Activated naive CD8-positive, alpha-beta T cell treated with anti-CD3 and anti-CD28 coated beads for 36 hours (primary cell): ENCODE measurements around the gene ENTPD1. TPM values are rescaled to one million over a fixed set of nuclear protein-coding genes. Genes with fewer than 3 reads are reported as not detected.

Source experiments
- DNase-seq: peaks from one replicate; pipeline ENCODE4 v3.0.0; 2021
- H3K27ac Mint-ChIP-seq: one replicate; pipeline ENCODE4 v1.8.0; 2022; ENCODE audit warnings: mild to moderate bottlenecking, moderate library complexity, mixed read lengths
- H3K27me3 Mint-ChIP-seq: one replicate; pipeline ENCODE4 v1.8.0; 2022; ENCODE audit warnings: mild to moderate bottlenecking, mixed read lengths
- H3K36me3 Mint-ChIP-seq: one replicate; pipeline ENCODE4 v1.8.0; 2021; ENCODE audit warnings: mild to moderate bottlenecking, mixed read lengths
- H3K4me1 Mint-ChIP-seq: one replicate; pipeline ENCODE4 v1.8.0; 2021; ENCODE audit warnings: mixed read lengths
- H3K4me3 Mint-ChIP-seq: one replicate; pipeline ENCODE4 v1.8.0; 2022; ENCODE audit warnings: mild to moderate bottlenecking, moderate library complexity, mixed read lengths
- H3K9me3 Mint-ChIP-seq: one replicate; pipeline ENCODE4 v1.8.0; 2022; ENCODE audit warnings: mixed read lengths
- total RNA-seq, 2 experiments: library from RNA; stranded (reverse); gene quantifications; one replicate each; pipeline ENCODE4 v1.2.3, GENCODE V29; 2021

ENTPD1 gene
- total RNA-seq, 2 experiments from 2014 or later, result 0.64 to 0.99 TPM

DNA sequence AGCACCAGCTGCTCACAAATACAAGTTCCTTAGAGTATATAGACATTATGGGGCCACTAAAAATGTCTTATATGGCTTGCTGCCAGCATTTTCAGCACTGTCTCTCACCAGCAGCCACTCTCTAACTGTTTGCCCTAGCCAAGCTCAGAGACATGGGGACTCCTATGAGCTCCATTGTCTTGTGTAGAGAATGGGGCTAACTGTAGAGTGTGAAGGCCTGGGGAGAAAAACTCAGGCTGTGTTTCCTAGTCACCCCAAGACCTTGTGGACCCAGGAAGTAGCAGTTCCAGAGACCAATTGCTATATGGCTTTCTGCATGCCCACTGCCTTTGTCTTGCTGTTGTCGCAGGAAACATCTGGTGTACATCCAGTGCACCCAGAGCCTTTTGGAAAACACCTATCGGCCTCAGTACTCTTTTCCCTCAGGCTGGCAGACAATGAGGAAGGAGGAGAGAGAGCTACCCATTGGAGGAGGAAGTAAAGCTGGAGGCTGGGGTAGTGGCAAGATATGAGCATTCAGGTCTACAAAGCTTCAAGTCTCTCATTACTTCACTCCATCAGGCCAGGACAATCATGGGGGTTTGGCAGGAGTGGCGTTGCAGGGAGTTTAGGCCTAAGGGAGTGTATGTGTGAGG, 28.4 kb downstream of the ENTPD1 start:
- H3K9me3 Mint-ChIP-seq, result no peaks in the 10 kb centered on the region
- peaks cover 7% of the 10 kb centered on the region for H3K4me1 Mint-ChIP-seq
- no peaks in the 10 kb centered on the region for H3K36me3 Mint-ChIP-seq
- H3K27ac Mint-ChIP-seq, result no peak overlapping the region
- no peak for DNase-seq
- no peak overlapping the region for H3K4me3 Mint-ChIP-seq
- peaks cover 27% of the 10 kb centered on the region for H3K27me3 Mint-ChIP-seq

DNA sequence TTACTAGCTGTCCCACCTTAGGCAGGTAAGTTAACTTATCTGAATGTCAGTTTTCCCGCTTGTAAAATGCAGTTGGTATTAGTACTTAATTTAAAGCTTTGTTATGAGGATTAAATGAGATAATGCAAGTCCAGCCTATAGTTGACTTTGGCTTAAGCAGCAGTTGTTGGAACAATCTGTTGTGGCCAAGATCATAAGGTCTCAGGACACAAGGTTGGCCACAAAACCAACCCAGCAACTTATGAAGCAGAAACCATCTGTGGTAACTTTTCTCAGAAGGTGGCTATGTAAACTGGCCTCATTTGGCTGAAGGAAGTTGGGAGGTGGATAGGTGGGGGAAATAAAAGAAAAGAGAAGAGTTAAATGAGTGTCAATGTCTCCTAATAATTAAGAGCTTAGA, 29.4 kb downstream of the ENTPD1 start:
- no peak for DNase-seq
- H3K4me3 Mint-ChIP-seq, result no peak overlapping the region
- no peaks in the 10 kb centered on the region for H3K36me3 Mint-ChIP-seq
- H3K27me3 Mint-ChIP-seq, result peaks cover 30% of the 10 kb centered on the region
- H3K9me3 Mint-ChIP-seq, result no peaks in the 10 kb centered on the region
- no peak overlapping the region for H3K27ac Mint-ChIP-seq
- peaks cover 7% of the 10 kb centered on the region for H3K4me1 Mint-ChIP-seq

DNA sequence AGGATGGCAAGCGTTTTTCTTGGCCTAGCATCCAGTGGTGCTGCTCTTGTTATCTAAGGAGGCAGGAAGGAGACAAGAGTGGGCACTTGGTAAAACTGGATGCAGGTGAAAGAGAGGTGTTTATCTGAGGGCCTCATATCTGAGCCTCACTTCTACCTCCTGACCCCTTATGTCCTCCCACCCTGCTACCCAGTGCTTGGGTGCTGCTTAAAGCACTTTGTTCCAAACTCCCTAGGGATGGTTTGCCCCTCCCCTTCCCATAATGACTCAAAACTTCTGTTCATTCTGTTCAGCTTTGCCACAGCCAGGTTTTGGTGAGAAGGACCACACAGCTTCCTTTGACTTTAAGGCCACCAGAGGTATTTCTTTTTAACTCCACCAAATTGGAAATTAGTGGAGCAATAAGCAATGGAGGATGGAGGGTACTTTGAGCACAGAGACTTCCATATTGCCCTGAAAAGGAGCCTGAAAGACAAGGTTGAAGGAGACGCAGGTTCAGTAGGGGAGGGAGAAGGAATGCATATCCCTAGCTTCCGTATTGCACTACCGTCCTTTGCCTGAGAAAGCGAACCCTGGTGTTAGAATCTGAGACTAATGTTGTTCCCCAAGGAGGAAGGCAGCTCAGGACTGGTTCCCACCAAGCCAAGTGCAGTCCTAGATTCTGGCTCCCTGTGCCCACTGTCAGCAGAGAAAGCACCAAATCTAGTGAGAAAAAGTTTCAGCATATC, 30.1 kb downstream of the ENTPD1 start:
- no peaks in the 10 kb centered on the region for H3K9me3 Mint-ChIP-seq
- peaks cover 8% of the 10 kb centered on the region for H3K4me1 Mint-ChIP-seq
- no peak for DNase-seq
- H3K4me3 Mint-ChIP-seq, result no peak overlapping the region
- no peak overlapping the region for H3K27ac Mint-ChIP-seq
- H3K36me3 Mint-ChIP-seq, result no peaks in the 10 kb centered on the region
- peaks cover 23% of the 10 kb centered on the region for H3K27me3 Mint-ChIP-seq

DNA sequence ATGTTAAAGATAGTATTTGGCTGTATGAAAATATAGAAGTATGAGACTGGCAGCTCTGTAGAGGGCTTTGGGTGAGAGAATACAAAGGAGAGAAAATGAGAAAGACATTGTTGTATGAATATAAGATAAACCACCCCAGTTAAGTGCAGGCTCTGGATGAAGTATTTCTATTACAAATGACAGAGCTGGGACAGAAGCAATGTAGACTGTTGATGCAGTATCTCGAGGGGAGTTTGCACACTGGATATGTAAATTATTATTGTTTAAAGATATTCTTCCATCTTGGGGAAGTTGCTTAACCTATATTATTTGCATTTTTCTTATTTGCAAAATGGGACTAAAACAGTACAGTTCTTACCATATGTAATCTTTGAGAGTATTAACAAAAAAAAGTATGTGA, 31.5 kb downstream of the ENTPD1 start:
- DNase-seq, result no peak
- H3K27ac Mint-ChIP-seq, result no peak overlapping the region
- peaks cover 24% of the 10 kb centered on the region for H3K27me3 Mint-ChIP-seq
- H3K4me1 Mint-ChIP-seq, result peaks cover 13% of the 10 kb centered on the region
- H3K9me3 Mint-ChIP-seq, result no peaks in the 10 kb centered on the region
- H3K36me3 Mint-ChIP-seq, result no peaks in the 10 kb centered on the region
- H3K4me3 Mint-ChIP-seq, result no peak overlapping the region

DNA sequence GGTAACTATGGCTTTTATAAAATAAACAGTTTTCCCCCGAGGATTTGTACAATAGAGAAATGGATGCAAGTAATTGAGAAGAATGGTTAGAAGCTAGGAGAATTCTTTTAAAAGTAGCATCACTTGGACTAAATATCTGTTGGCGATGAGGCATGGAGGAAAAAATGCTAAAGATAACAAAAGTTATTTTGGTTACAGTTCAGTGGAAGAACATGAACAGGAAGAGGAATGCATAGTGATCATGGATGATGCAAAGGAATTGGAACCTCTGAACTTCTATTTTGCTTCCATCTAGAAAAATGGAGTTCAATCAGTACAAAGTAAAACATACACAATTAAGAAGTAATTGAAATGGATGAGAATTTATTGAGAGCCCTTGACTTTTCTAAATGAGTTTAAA, 32.9 kb downstream of the ENTPD1 start:
- peaks cover 19% of the 10 kb centered on the region for H3K27me3 Mint-ChIP-seq
- H3K36me3 Mint-ChIP-seq, result no peaks in the 10 kb centered on the region
- no peaks in the 10 kb centered on the region for H3K9me3 Mint-ChIP-seq
- DNase-seq, result no peak
- no peak overlapping the region for H3K4me3 Mint-ChIP-seq
- H3K27ac Mint-ChIP-seq, result no peak overlapping the region
- peaks cover 18% of the 10 kb centered on the region for H3K4me1 Mint-ChIP-seq

DNA sequence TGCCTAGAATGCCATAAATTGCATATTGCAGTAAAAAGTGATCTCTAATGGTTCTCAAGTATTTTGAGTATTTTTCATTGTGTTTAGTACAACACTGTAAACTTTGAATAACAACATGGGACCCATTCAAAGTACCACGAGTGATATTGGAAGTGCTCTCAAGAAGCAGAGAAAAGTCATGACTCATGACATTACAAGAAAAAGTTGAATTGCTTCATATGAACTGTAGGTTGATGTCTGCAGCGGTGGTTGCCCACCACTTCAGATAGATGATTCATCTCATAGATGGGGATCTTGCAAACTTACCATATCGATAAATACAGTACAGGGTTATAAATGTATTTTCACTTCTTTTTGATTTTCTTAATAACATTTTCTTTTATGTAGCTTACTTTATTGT, 33.9 kb downstream of the ENTPD1 start:
- Mint-ChIP-seq H3K36me3 (no peaks in the 10 kb centered on the region), H3K27ac (no peak overlapping the region), H3K4me3 (no peak overlapping the region), H3K4me1 (peaks cover 18% of the 10 kb centered on the region), H3K27me3 (peaks cover 19% of the 10 kb centered on the region), H3K9me3 (no peaks in the 10 kb centered on the region)
- DNase-seq, result no peak

DNA sequence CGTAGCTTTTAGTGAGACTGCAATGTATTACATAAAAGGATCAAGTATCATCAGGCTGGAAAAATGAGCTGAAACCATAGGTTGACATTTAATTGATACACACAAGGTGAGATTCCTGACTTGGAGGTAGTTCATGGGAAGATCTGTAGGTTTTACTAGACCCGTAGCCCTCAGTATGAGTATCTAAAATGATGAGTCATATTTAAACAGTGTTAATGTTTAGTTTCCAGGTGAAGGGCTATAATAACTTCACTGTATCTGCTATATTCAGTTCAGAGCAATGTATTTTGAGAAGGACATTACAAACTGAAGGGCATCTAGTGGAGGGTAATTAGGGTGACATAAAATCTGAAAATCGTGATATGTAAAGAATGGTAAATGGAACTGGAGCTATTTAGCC, 35.0 kb downstream of the ENTPD1 start:
- peaks cover 19% of the 10 kb centered on the region for H3K27me3 Mint-ChIP-seq
- peaks cover 12% of the 10 kb centered on the region for H3K4me1 Mint-ChIP-seq
- no peaks in the 10 kb centered on the region for H3K9me3 Mint-ChIP-seq
- no peak overlapping the region for H3K27ac Mint-ChIP-seq
- no peaks in the 10 kb centered on the region for H3K36me3 Mint-ChIP-seq
- no peak for DNase-seq
- H3K4me3 Mint-ChIP-seq, result no peak overlapping the region

DNA sequence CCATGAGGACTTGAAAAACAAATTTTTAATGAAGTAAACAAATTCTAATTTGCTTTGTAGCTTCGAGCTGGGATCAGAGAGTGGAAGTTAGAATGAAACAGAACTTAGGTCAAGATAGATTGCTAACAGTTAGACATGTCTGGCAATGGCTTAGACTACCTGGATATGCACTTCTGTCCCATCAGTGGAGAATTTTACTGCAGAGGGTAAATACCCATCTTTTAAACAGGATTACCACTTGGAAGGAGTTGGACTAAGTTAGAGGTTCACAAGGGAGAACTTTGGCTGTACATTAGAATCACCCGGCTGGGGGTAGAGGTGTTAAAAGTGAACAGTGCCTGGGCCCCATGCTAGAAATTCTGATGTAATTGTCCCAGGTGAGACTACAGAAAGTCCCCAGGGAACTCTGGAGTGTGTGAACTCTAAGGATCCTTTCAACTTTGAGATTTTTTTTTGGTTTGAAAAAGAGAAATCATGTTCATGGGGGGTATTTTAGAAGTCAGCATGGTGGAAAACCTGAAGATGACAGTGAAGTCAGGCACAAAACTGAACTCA, 35.5 kb downstream of the ENTPD1 start:
- H3K27ac Mint-ChIP-seq, result no peak overlapping the region
- H3K9me3 Mint-ChIP-seq, result no peaks in the 10 kb centered on the region
- H3K4me1 Mint-ChIP-seq, result peaks cover 11% of the 10 kb centered on the region
- H3K4me3 Mint-ChIP-seq, result no peak overlapping the region
- no peaks in the 10 kb centered on the region for H3K36me3 Mint-ChIP-seq
- H3K27me3 Mint-ChIP-seq, result peaks cover 15% of the 10 kb centered on the region
- DNase-seq, result no peak

DNA sequence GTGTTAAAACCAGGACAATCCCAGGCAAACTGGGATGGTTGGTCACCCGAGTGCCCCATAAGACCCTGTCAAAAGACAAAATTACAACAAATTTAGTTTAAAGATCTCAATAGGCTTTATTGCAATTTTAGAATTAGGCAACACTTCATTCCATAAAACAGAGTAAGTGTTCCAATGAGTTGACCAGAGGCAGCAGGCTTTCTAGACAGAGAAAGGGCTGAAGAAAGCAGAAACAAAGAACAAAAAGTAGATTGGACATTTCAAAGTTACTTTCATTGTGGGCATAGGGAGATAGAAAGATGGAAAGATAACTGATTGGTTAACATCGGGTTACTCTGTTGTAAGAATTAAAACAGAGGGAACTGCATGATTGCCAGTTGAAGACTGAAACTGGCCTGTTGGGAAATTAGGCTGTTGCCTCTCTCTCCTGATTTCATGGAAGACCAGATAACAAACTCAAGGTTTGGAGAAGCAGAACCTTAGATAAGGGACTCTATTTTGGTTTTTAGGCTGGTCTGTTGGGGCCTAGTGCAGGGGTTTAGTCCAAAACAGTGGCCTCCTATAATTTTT, 36.3 kb downstream of the ENTPD1 start:
- no peaks in the 10 kb centered on the region for H3K36me3 Mint-ChIP-seq
- H3K9me3 Mint-ChIP-seq, result no peaks in the 10 kb centered on the region
- no peak overlapping the region for H3K27ac Mint-ChIP-seq

DNA sequence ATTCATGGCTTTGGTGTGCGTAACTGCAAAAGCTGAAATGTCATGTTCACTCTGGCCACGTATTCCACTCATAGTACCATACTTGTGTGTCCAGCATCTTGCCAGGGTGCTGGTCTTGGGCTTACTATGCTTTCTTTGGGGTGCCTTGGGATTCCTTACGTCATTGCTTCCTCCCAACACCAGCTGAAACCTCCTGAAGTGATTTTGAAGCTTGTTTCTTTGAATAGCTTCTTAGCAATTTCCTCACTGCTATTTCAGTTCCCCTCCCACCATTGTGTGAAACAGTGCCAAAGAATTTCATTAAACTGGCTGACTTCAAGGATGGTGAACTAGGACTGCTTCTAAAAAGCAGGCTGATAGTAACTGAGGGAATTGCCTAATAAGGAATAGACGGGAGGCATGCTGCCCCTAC, 36.9 kb downstream of the ENTPD1 start:
- Mint-ChIP-seq H3K27me3 (peaks cover 17% of the 10 kb centered on the region), H3K4me3 (no peak overlapping the region), H3K4me1 (peaks cover 11% of the 10 kb centered on the region), H3K27ac (no peak overlapping the region), H3K36me3 (no peaks in the 10 kb centered on the region), H3K9me3 (no peaks in the 10 kb centered on the region)
- no peak for DNase-seq

More for the DNA sequence above, 36.3 kb downstream of the ENTPD1 start:
- peaks cover 11% of the 10 kb centered on the region for H3K4me1 Mint-ChIP-seq
- peaks cover 19% of the 10 kb centered on the region for H3K27me3 Mint-ChIP-seq
- no peak for DNase-seq
- H3K4me3 Mint-ChIP-seq, result no peak overlapping the region

DNA sequence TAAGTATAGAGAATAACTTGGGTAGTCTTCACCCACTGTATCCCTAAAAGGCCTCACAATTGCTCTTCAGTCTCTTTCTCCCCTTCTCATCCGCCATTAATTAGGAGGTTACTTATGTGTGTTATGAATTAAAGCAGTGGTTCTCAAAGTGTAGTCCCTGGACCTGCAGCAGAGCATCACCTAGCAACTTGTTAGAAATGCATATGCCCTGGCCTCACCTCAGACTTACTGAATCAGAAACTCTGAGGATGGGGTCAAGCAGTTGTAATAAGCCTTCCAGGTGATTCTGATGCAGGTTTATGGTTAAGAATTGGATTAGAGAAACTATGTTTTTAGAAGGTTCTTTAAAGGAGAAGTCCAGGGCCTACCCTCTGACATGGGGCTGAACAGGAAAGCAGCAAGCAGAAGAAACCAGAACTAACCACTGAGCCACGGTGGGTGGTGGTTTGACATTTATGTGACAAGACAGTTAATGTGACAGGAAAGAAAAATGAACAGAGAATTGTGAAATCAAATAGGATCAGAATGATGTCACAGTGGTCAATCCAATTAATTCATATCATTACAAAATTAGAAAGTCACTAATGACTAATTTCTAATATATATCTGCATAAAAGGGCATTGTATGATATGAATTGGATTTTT, 37.6 kb downstream of the ENTPD1 start:
- Mint-ChIP-seq H3K36me3 (no peaks in the 10 kb centered on the region), H3K27me3 (peaks cover 16% of the 10 kb centered on the region), H3K4me1 (peaks cover 11% of the 10 kb centered on the region), H3K9me3 (no peaks in the 10 kb centered on the region), H3K27ac (peak overlapping the region; percentile 47), H3K4me3 (no peak overlapping the region)
- peak; percentile 37 for DNase-seq

DNA sequence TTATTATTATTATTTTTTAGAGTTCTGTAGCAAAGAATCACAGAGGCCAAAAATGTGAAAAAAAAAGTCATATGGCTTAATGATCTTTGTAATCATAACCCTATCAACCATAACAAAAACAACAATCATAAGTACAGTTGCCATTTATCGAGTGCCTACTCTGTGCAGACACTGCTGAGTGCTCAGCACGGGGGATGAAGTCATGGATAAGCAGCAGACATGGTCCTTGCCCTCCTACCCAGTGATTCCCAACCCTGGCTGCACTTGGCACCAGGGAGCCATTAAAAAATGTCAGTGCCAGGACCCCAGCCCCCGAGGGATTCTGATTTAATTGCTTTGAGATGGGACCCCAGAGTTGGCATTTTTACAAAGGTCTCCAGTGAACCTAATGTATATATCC, 38.2 kb downstream of the ENTPD1 start:
- Mint-ChIP-seq H3K4me1 (peaks cover 11% of the 10 kb centered on the region), H3K9me3 (no peaks in the 10 kb centered on the region), H3K27ac (no peak overlapping the region), H3K36me3 (no peaks in the 10 kb centered on the region), H3K4me3 (no peak overlapping the region), H3K27me3 (peaks cover 11% of the 10 kb centered on the region)
- DNase-seq, result no peak

DNA sequence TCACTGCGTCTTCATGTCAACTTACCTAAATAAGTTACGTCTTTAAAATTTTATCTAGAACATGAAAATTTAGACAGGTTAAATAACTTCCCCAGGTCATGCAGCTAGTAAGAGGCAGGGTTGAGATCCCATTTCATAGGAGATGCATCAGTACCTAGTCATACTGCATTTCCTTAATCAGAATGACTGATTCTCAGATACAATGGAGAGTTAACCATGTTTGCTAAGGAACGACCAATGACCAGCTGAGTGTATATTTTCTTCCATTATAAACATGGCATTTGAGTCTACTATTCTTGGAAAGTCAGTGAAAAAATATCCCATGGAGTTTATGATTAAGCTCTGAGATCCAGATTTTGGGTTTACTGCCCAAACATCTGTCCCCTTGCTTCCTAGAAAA, 39.6 kb downstream of the ENTPD1 start:
- H3K9me3 Mint-ChIP-seq, result no peaks in the 10 kb centered on the region
- no peak overlapping the region for H3K27ac Mint-ChIP-seq
- no peak overlapping the region for H3K4me3 Mint-ChIP-seq
- peaks cover 8% of the 10 kb centered on the region for H3K27me3 Mint-ChIP-seq
- peaks cover 11% of the 10 kb centered on the region for H3K4me1 Mint-ChIP-seq
- no peak for DNase-seq
- H3K36me3 Mint-ChIP-seq, result no peaks in the 10 kb centered on the region

DNA sequence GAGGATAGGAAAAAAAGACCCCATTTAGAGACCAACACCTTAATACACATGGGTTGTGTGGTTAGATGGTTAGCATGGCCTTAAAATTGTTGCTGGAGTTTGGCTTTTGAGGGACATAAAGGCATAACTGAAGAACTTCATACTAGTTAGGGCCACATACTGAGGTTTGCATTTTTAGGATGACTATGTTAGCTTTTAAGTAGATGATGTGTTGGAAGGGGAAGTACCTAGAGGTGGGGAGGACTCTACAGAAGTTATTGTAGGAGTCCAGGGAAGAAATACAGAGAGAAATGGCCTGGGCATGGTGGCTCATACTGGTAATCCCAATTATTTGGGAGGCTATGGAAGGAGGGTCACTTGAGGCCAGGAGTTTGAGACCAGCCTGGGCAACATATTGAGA, 40.5 kb downstream of the ENTPD1 start:
- H3K27ac Mint-ChIP-seq, result no peak overlapping the region

More for the DNA sequence above, 40.5 kb downstream of the ENTPD1 start:
- peaks cover 8% of the 10 kb centered on the region for H3K27me3 Mint-ChIP-seq
- H3K4me3 Mint-ChIP-seq, result no peak overlapping the region
- DNase-seq, result no peak
- no peaks in the 10 kb centered on the region for H3K36me3 Mint-ChIP-seq
- peaks cover 8% of the 10 kb centered on the region for H3K4me1 Mint-ChIP-seq
- no peaks in the 10 kb centered on the region for H3K9me3 Mint-ChIP-seq
